H9 (cell line): ENCODE data around the gene TVP23B. TPM values are rescaled to one million over a fixed set of nuclear protein-coding genes. Genes with fewer than 3 reads are reported as not detected.
"Not testable (repeated sequence)": the region's sequence is repeated elsewhere in the genome, so short reads cannot be mapped to it uniquely, and the experiment has no call there.

ENCODE experiments used
- DNase-seq: peaks from one replicate; pipeline ENCODE4 v3.0.0-alpha.2; 2017
- H2AFZ ChIP-seq: one replicate; pipeline ENCODE4 v1.6.1; 2013; ENCODE audit warnings: mild to moderate bottlenecking, low read length, control low read depth, moderate library complexity
- H2AK5ac ChIP-seq: 2 replicates; pipeline ENCODE4 v1.6.1; 2013; ENCODE audit warnings: low read length, control low read depth, mixed read lengths; ENCODE audit not compliant: insufficient read length
- H2BK120ac ChIP-seq: one replicate; pipeline ENCODE4 v1.6.1; 2013; ENCODE audit warnings: low read depth, mild to moderate bottlenecking, low read length, control low read depth, inconsistent platforms; ENCODE audit not compliant: poor library complexity, severe bottlenecking
- H2BK12ac ChIP-seq: 2 replicates; pipeline ENCODE4 v1.6.1; 2013; ENCODE audit warnings: low read length, control low read depth, mixed read lengths, low read depth; ENCODE audit not compliant: insufficient read length
- H2BK15ac ChIP-seq: 2 replicates; pipeline ENCODE4 v1.6.1; 2013; ENCODE audit warnings: low read depth, low read length, control low read depth
- H2BK20ac ChIP-seq: one replicate; pipeline ENCODE4 v1.6.1; 2013; ENCODE audit warnings: low read depth, mild to moderate bottlenecking, low read length, control low read depth, inconsistent platforms; ENCODE audit not compliant: poor library complexity, severe bottlenecking
- H2BK5ac ChIP-seq: 2 replicates; pipeline ENCODE4 v1.6.1; 2013; ENCODE audit warnings: low read length, control low read depth, mixed read lengths; ENCODE audit not compliant: insufficient read length
- H3K14ac ChIP-seq: 2 replicates; pipeline ENCODE4 v1.6.1; 2013; ENCODE audit warnings: low read length, control low read depth; ENCODE audit not compliant: insufficient read depth
- H3K18ac ChIP-seq: 2 replicates; pipeline ENCODE4 v1.6.1; 2013; ENCODE audit warnings: low read depth, mild to moderate bottlenecking, mixed read lengths, low read length, control low read depth; ENCODE audit not compliant: insufficient read length
- H3K23ac ChIP-seq: 2 replicates; pipeline ENCODE4 v1.6.1; 2013; ENCODE audit warnings: low read length, control low read depth, mixed read lengths, low read depth; ENCODE audit not compliant: insufficient read length
- H3K23me2 ChIP-seq: 2 replicates; pipeline ENCODE4 v1.6.1; 2013; ENCODE audit warnings: low read depth, mild to moderate bottlenecking, mixed read lengths, low read length, control low read depth; ENCODE audit not compliant: insufficient read length, poor library complexity, severe bottlenecking
- H3K27ac ChIP-seq: 2 replicates; pipeline ENCODE4 v1.5.1; 2013; ENCODE audit warnings: low read length, control low read depth, mixed read lengths, low read depth; ENCODE audit not compliant: insufficient read length
- H3K27me3 ChIP-seq: 2 replicates; pipeline ENCODE4 v1.6.1; 2013; ENCODE audit warnings: low read length, control low read depth, inconsistent platforms; ENCODE audit not compliant: insufficient read depth
- H3K4ac ChIP-seq: 2 replicates; pipeline ENCODE4 v1.6.1; 2013; ENCODE audit warnings: low read depth, mild to moderate bottlenecking, control low read depth, inconsistent platforms, low read length, moderate library complexity
- H3K4me1 ChIP-seq: 2 replicates; pipeline ENCODE4 v1.6.1; 2013; ENCODE audit warnings: low read length, control low read depth, inconsistent platforms; ENCODE audit not compliant: insufficient read depth
- H3K4me2 ChIP-seq: 2 replicates; pipeline ENCODE4 v1.6.1; 2013; ENCODE audit warnings: low read length, control low read depth, mixed read lengths; ENCODE audit not compliant: insufficient read length, insufficient read depth
- H3K56ac ChIP-seq: 2 replicates; pipeline ENCODE4 v1.6.1; 2013; ENCODE audit warnings: low read depth, mild to moderate bottlenecking, mixed read lengths, low read length, control low read depth; ENCODE audit not compliant: insufficient read length
- H3K79me1 ChIP-seq: 2 replicates; pipeline ENCODE4 v1.6.1; 2013; ENCODE audit warnings: low read depth, mild to moderate bottlenecking, moderate library complexity, low read length, control low read depth, inconsistent platforms; ENCODE audit not compliant: insufficient read depth, poor library complexity, severe bottlenecking
- H3K79me2 ChIP-seq: 2 replicates; pipeline ENCODE4 v1.6.1; 2013; ENCODE audit warnings: low read length, control low read depth, inconsistent platforms; ENCODE audit not compliant: insufficient read depth
- H3K9ac ChIP-seq: 2 replicates; pipeline ENCODE4 v1.6.1; 2013; ENCODE audit warnings: low read length, control low read depth, mixed read lengths; ENCODE audit not compliant: insufficient read length; ENCODE audit errors: extremely low read depth
- H3K9me3 ChIP-seq: one replicate; pipeline ENCODE4 v1.6.1; 2013; ENCODE audit warnings: low read depth, low read length, inconsistent platforms; ENCODE audit not compliant: control insufficient read depth
- H3T11ph ChIP-seq: one replicate; pipeline ENCODE4 v1.6.1; 2013; ENCODE audit warnings: mild to moderate bottlenecking, low read length, control low read depth, inconsistent platforms
- H4K20me1 ChIP-seq: one replicate; pipeline ENCODE4 v1.6.1; 2013; ENCODE audit not compliant: control insufficient read depth, insufficient read length, insufficient read depth
- H4K5ac ChIP-seq: 2 replicates; pipeline ENCODE4 v1.6.1; 2013; ENCODE audit warnings: low read depth, mild to moderate bottlenecking, mixed read lengths, low read length, control low read depth; ENCODE audit not compliant: insufficient read length
- H4K8ac ChIP-seq: replicated peaks from 2 replicates; pipeline ENCODE4 v1.6.1; 2013; ENCODE audit warnings: low read length, control low read depth, mixed read lengths, low read depth; ENCODE audit not compliant: insufficient read length
- H4K91ac ChIP-seq: 2 replicates; pipeline ENCODE4 v1.6.1; 2013; ENCODE audit warnings: low read depth, mild to moderate bottlenecking, moderate library complexity, mixed read lengths, low read length, control low read depth; ENCODE audit not compliant: insufficient read length
- H3K27ac Mint-ChIP-seq, 3 experiments: 2 replicates in 2 of 3; 3 replicates in 1 of 3; pipeline ENCODE4 v1.8.0; 2020 to 2021; ENCODE audit warnings: mixed read lengths in 3 of 3, mild to moderate bottlenecking in 1 of 3, moderate library complexity in 1 of 3
- H3K27me3 Mint-ChIP-seq: 2 replicates; pipeline ENCODE4 v1.8.0; 2021; ENCODE audit warnings: low read depth, mild to moderate bottlenecking, moderate library complexity, mixed read lengths
- H3K36me3 Mint-ChIP-seq, 3 experiments: 2 replicates in 2 of 3; 3 replicates in 1 of 3; pipeline ENCODE4 v1.8.0; 2020 to 2021; ENCODE audit warnings: low read depth in 3 of 3, mixed read lengths in 3 of 3; ENCODE audit not compliant: insufficient read depth in 1 of 3
- H3K4me1 Mint-ChIP-seq, 2 experiments: 2 replicates each; pipeline ENCODE4 v1.8.0; 2020; ENCODE audit warnings: mixed read lengths in 2 of 2
- H3K4me3 Mint-ChIP-seq, 2 experiments: 2 replicates in 1 of 2; 3 replicates in 1 of 2; pipeline ENCODE4 v1.8.0; 2020 to 2021; ENCODE audit warnings: mild to moderate bottlenecking in 2 of 2, mixed read lengths in 2 of 2, moderate library complexity in 1 of 2
- H3K9me3 Mint-ChIP-seq, 2 experiments: 2 replicates in 1 of 2; 3 replicates in 1 of 2; pipeline ENCODE4 v1.8.0; 2020; ENCODE audit warnings: mild to moderate bottlenecking in 2 of 2, mixed read lengths in 2 of 2, moderate library complexity in 1 of 2
- WGBS: extraction: QIAGEN DNeasy Blood & Tissue Kit; methylation state at CpG from one replicate; pipeline ENCODE4 v1.1.7; 2013; ENCODE audit warnings: missing lambda C conversion rate, low lambda C conversion rate, mixed read lengths; ENCODE audit not compliant: insufficient read length; ENCODE audit errors: extremely low coverage; 5-methylcytosine and 5-hydroxymethylcytosine counted together
- total RNA-seq: library from RNA; stranded (reverse); gene quantifications from 2 replicates; pipeline ENCODE4 v1.2.1, GENCODE V29; 2021

TVP23B gene
- total RNA-seq, 1 experiment from 2014 or later: 20.5 TPM

DNA sequence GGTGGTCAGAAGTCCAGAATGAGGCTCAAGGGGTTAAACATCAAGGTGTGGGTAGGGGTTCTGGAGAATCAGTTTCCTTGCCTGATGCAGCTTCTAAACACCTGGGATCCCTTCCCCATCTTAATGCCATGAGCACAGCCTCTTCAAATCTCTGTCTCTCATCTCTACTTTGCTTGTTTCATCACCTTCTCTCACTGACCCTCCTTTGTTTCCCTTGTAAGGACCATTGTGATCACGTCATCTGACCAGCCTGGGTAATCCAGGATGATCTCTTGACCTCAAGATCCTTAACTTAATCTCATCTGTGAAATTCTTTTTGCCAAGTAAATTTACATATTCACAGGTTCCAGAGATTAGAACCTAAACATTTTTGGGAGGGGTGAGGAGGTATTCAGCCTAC is 5.0 kb downstream of the TVP23B start:
- WGBS: no CpG with 5 or more reads among the region's 1 CpG
- H3K4me3 Mint-ChIP-seq, H3K79me1 ChIP-seq, H4K5ac ChIP-seq, H3K4me1 ChIP-seq, H3K27ac ChIP-seq, H2AK5ac ChIP-seq, H3T11ph ChIP-seq, H3K56ac ChIP-seq, DNase-seq, H2BK20ac ChIP-seq, H4K20me1 ChIP-seq, H2BK120ac ChIP-seq, H3K9me3 ChIP-seq, H3K9me3 Mint-ChIP-seq, H2BK12ac ChIP-seq, H2BK15ac ChIP-seq, H3K27me3 ChIP-seq, H3K23ac ChIP-seq, H4K8ac ChIP-seq, H2BK5ac ChIP-seq, H3K9ac ChIP-seq, H3K27me3 Mint-ChIP-seq, H3K18ac ChIP-seq, H3K4me2 ChIP-seq, H3K4ac ChIP-seq, H3K79me2 ChIP-seq, H3K14ac ChIP-seq, H4K91ac ChIP-seq, H3K23me2 ChIP-seq, H2AFZ ChIP-seq: not testable (repeated sequence)
- H3K4me1 Mint-ChIP-seq: peaks cover 11 to 18% of the 10 kb centered on the region in 2 experiments
- H3K36me3 Mint-ChIP-seq: peaks cover 6 to 20% (median 18%) of the 10 kb centered on the region in 3 experiments; a peak in 6 of 7 replicates
- peak overlapping the region in 1 of 3 experiments; percentile 26; a peak in 2 of 7 replicates for H3K27ac Mint-ChIP-seq

- not testable (repeated sequence) for H3K14ac ChIP-seq, H2BK12ac ChIP-seq, H4K20me1 ChIP-seq, H3K23ac ChIP-seq, H3K56ac ChIP-seq, H2BK15ac ChIP-seq, H3K27ac ChIP-seq, H2BK120ac ChIP-seq, H2BK20ac ChIP-seq, H2AFZ ChIP-seq, H3K79me2 ChIP-seq, H3K18ac ChIP-seq, H3K27me3 ChIP-seq, H3K4me2 ChIP-seq, H3K4ac ChIP-seq, H3K79me1 ChIP-seq, H3K9ac ChIP-seq, H4K91ac ChIP-seq, H3K4me1 ChIP-seq, DNase-seq, H4K8ac ChIP-seq, H3T11ph ChIP-seq, H4K5ac ChIP-seq, H2AK5ac ChIP-seq, H3K23me2 ChIP-seq, H3K27me3 Mint-ChIP-seq, H3K4me3 Mint-ChIP-seq, H2BK5ac ChIP-seq, H3K27ac Mint-ChIP-seq, H3K9me3 ChIP-seq, H3K9me3 Mint-ChIP-seq
- peaks cover 6 to 23% (median 22%) of the 10 kb centered on the region in 3 experiments; a peak in 6 of 7 replicates for H3K36me3 Mint-ChIP-seq
- WGBS: no CpG with 5 or more reads among the region's 5 CpGs
- peaks cover 11 to 18% of the 10 kb centered on the region in 2 experiments for H3K4me1 Mint-ChIP-seq
These were observed 5.9 kb downstream of the TVP23B start for GRCh38 chr17:18786890-18787289.
